ENCODE measurements around the gene ARMC5. TPM values are rescaled to one million over a fixed set of nuclear protein-coding genes. Genes with fewer than 3 reads are reported as not detected.

Gene ARMC5, protein sequence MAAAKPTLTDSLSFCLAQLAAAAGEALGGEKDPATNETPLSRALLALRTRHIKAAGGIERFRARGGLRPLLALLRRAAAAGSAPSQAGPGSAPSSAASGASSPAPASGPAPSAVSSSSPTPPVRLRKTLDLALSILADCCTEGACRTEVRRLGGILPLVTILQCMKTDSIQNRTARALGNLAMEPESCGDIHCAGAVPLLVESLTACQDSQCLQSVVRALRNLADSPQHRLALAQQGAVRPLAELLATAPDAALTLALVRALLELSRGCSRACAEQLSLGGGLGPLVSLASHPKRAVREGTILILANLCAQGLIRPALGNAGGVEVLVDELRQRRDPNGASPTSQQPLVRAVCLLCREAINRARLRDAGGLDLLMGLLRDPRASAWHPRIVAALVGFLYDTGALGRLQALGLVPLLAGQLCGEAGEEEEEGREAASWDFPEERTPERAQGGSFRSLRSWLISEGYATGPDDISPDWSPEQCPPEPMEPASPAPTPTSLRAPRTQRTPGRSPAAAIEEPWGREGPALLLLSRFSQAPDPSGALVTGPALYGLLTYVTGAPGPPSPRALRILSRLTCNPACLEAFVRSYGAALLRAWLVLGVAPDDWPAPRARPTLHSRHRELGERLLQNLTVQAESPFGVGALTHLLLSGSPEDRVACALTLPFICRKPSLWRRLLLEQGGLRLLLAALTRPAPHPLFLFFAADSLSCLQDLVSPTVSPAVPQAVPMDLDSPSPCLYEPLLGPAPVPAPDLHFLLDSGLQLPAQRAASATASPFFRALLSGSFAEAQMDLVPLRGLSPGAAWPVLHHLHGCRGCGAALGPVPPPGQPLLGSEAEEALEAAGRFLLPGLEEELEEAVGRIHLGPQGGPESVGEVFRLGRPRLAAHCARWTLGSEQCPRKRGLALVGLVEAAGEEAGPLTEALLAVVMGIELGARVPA
- total RNA-seq: 8.0 and 8.3 TPM in 2 replicates

DNA sequence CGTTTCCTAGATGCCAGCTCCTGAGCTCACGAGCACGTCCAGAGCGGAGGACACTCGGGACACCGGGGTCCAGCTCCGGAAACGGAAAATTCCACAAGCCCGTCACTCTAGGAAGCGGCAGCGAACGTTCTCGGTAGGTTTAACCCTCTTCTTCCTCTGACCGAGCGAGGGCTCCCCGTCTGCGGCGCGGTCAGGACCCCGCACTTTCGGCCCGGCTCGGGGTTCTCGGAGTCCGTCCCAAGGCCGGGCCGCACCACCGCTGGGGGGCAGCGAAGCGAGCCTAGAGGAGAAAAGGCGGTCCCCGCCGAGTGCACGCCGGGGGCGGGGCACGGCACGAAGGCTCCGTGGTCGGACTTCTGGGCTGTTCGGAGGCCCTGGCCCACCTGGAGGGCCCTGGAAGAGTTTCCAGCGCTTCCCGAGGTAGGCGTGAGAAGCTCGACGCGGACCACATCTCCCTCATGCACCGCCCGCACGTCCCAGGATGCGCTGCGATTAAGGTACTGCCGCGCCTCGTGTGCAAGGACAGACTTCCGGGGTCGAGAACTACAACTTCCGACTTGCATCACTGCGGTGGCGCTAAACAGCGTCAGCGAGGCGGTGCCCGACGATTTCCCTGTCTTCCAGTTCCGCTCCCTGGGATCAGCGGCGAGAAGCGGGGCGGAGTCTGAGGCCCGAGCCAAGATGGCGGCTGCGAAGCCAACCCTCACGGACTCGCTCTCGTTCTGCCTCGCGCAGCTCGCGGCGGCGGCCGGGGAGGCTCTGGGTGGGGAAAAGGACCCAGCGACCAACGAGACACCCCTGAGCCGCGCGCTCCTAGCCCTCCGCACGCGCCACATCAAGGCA lies at the start of gene ARMC5:
Gene ARMC5, plus strand, starts transcription at position 658 of the 843 bp plus-strand sequence. Its CDS starts 24 bp downstream, at position 682.

DNA sequence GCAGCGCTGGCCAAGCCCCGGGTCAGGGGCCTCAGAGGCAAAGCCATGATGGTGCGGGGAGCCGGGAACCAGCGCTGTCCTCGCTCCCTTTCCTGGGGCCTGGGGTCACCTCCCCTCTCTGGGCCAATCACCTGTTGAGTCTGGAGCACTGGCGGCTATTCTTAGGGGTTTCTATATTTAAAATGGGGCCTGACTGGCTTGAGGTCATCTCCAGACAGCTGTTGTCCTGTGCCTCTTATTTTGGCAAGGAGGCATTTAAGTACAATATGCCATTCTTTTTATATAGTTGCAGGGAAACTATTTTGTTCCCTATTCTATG lies 31.1 kb upstream of the ARMC5 start, which contains the start of gene COX6A2:
Gene COX6A2, minus strand, starts transcription at position 82 of the 319 bp plus-strand sequence. Its CDS starts 35 bp downstream, at position 47.

DNA sequence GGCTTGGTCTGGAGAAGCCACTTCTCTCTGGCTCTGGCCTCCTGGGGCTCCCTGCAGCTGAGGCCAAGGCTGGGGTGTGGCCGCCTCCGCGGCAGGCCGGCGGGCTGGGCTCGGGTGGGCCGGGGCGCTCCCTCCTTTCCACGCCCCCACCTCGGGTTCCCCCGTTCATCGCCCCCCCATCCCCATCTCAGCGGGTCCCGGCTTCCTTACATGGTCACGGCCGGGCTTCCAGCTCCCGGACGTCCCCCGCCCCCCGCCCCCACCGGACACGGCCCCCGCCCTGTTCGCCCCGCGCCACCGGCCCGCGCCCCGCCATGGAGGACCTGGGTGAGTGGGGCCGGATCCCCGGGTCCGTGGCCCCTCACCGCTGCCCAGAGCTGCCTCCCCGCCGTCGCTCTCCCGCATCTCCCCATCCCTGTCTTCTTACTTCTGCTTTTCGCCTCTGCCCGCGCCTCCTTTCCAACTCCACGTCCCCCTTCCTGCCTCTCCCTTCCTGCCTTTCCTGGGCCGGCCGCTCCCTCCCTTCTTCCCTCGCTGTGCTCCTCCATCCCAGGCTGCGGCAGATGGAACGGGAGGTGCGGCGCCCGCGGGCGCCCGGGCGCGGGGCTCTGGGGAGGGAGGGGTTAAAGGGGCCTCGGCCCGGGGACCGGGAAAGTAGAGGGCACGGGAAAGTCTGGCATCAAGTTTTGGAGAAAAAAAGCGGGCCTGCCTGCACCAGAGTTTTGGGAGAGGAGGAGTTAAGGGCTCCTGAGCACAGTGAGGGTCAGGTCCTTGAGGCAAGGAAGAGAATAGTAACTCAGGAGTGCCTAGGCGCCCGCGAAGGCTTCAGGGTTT lies 12.8 kb downstream of the ARMC5 start, which contains the start of gene TGFB1I1:
Gene TGFB1I1, plus strand, starts transcription at position 278 of the 834 bp plus-strand sequence. Its CDS starts 37 bp downstream, at position 315.

DNA sequence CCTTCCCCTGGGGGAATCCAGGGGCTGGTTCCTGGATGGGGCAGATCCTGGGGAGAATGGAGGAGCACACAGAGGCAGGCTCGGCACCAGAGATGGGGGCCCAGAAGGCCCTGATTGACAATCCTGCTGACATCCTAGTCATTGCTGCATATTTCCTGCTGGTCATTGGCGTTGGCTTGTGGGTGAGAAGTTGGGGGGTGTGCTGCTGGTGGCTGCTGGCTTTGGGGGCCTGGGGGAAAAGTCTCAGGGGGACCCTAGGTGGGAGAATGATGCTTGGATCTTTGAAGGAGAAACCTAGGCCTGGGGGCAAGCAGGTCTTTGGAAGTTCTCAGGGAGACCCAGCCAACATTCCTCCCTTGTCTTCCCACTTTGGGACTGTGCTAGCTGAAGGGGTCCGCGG lies 23.8 kb downstream of the ARMC5 start, which contains the start of gene SLC5A2:
Gene SLC5A2, plus strand, starts transcription at position 43 of the 400 bp plus-strand sequence. Its CDS starts 14 bp downstream, at position 57.

DNA sequence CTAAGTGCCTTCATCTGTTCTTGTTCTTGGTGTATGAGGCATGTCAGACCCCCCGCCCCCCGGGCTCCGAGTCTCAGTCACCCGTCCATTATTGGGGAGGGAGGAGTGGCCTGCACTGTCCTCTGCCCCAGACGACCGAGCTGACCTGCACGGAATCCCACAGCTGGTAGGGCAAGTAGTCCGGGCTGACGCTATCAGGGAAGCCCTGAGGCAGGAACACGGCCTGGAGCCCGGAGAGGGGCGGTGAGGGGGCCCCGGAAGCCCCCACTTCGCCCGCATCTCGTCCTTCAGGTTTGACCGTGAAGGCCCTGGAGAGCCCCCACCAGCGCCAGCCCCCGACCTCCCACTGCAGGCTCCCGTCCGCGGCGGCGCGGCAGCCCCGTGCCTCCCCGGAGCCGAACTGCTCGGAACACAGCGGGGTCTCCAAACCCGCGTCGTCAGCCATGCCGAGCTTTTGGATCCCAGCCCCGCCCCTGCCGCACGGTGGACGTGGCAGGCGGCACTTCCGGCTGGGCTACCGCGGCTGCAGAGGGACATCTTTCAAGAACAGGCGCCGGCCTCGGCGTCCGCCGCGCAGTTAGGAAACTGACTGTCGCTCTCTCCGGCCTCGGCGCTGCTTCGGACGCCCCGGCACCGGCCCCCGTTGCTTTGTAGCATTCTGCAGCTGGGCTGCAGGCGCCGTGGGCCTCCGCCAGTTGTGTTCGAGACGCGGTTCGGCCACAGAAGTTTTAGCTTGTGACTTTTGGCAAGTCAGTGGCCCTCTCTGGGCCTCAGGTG lies 48.8 kb downstream of the ARMC5 start, which contains the start of gene RUSF1:
Gene RUSF1, minus strand, starts transcription at position 463 of the 777 bp plus-strand sequence. Its CDS starts 18 bp downstream, at position 445.

Other genes with a start within 250 kb of the ARMC5 start
- not detected in 2 replicates for gene TRIM72, start 245.4 kb upstream of the ARMC5 start, total RNA-seq
- not detected in 2 replicates for gene PYDC1, start 242.4 kb upstream of the ARMC5 start, total RNA-seq
- gene ITGAM, start 199.5 kb upstream of the ARMC5 start, total RNA-seq: under 0.01 TPM in 1 of 2 replicates, not detected in the other
- not detected in 2 replicates for gene ITGAX, start 104.3 kb upstream of the ARMC5 start, total RNA-seq
- gene ITGAD, start 66.2 kb upstream of the ARMC5 start, total RNA-seq: not detected in 2 replicates
- not detected in 2 replicates for gene COX6A2, start 31.1 kb upstream of the ARMC5 start, total RNA-seq
- gene ZNF843, start 16.7 kb upstream of the ARMC5 start, total RNA-seq: 0.24 TPM in 1 of 2 replicates, not detected in the other
- 3.4 and 19.3 TPM in 2 replicates for gene TGFB1I1, start 12.7 kb downstream of the ARMC5 start, total RNA-seq
- gene SLC5A2, start 23.6 kb downstream of the ARMC5 start, total RNA-seq: 0.24 and 0.64 TPM in 2 replicates
- gene RUSF1, start 48.9 kb downstream of the ARMC5 start, total RNA-seq: 32.5 and 34.7 TPM in 2 replicates
- not detected in 2 replicates for gene AHSP, start 68.4 kb downstream of the ARMC5 start, total RNA-seq

Measured in tracheal epithelial cell (primary cell).